ENCODE results near the gene ASB6.

ASB6 gene

GRCh38 chr9:129661029-129661428, 19.1 kb upstream of the ASB6 start:
- H3K27ac ChIP-seq, result no peak overlapping the region
- TF ChIP-seq CTCF (IDR thresholded peaks at IDR 0.05) (no peak), ZFX (IDR thresholded peaks at IDR 0.05; ENCODE audit: borderline replicate concordance) (no peak)

GRCh38 chr9:129656795-129657390, 14.9 kb upstream of the ASB6 start:
- TF ChIP-seq ZFX (IDR thresholded peaks at IDR 0.05; ENCODE audit: borderline replicate concordance) (no peak), CTCF (IDR thresholded peaks at IDR 0.05) (no peak)
- no peak overlapping the region for H3K27ac ChIP-seq

GRCh38 chr9:129655696-129656095, 13.7 kb upstream of the ASB6 start:
- no peak for TF ChIP-seq CTCF (IDR thresholded peaks at IDR 0.05)
- no peak for TF ChIP-seq ZFX (IDR thresholded peaks at IDR 0.05; ENCODE audit: borderline replicate concordance)
- no peak overlapping the region for H3K27ac ChIP-seq

- TF ChIP-seq ZFX (IDR thresholded peaks at IDR 0.05; ENCODE audit: borderline replicate concordance) (no peak), CTCF (IDR thresholded peaks at IDR 0.05) (no peak)
- H3K27ac ChIP-seq, result no peak overlapping the region
Measured at GRCh38 chr9:129655154-129655553, 13.2 kb upstream of the ASB6 start.

GRCh38 chr9:129654554-129655040, 12.6 kb upstream of the ASB6 start:
- no peak overlapping the region for H3K27ac ChIP-seq
- TF ChIP-seq ZFX (IDR thresholded peaks at IDR 0.05; ENCODE audit: borderline replicate concordance), result no peak
- no peak for TF ChIP-seq CTCF (IDR thresholded peaks at IDR 0.05)

- TF ChIP-seq CTCF (IDR thresholded peaks at IDR 0.05) (no peak), ZFX (IDR thresholded peaks at IDR 0.05; ENCODE audit: borderline replicate concordance) (no peak)
- no peak overlapping the region for H3K27ac ChIP-seq
Measured at GRCh38 chr9:129653823-129654553, 12.0 kb upstream of the ASB6 start.

- TF ChIP-seq CTCF (IDR thresholded peaks at IDR 0.05) (no peak), ZFX (IDR thresholded peaks at IDR 0.05; ENCODE audit: borderline replicate concordance) (no peak)
- H3K27ac ChIP-seq, result no peak overlapping the region
Measured at GRCh38 chr9:129650680-129651235, 8.8 kb upstream of the ASB6 start.

All from 22Rv1 (cell line).